Lower leg skin (tissue), 4 donors: Measurements from ENCODE around the gene AP2S1. TPM values are rescaled to one million over a fixed set of nuclear protein-coding genes. Genes with fewer than 3 reads are reported as not detected.
A peak's percentile ranks its signal among the peaks of the same experiment; 100 is the strongest.

Experiments
- DNase-seq, 2 donors: peaks; one replicate each; pipeline ENCODE4 v3.0.0-alpha.2; 2019; ENCODE audit warnings: low spot score in 2 of 2
- H3K4me3 ChIP-seq: fragments of 200-600 bp; sonication (generic); 2 replicates; pipeline ENCODE4 v1.5.1; 2017; ENCODE audit warnings: mild to moderate bottlenecking, low read depth; ENCODE audit not compliant: poor library complexity, severe bottlenecking
- CTCF ChIP-seq, 3 donors: fragments of 450-650 bp; IDR thresholded peaks; one replicate each; pipeline ENCODE4 v1.5.1; 2016; ENCODE audit warnings: antibody characterized with exemption in 3 of 3, mild to moderate bottlenecking in 3 of 3, moderate library complexity in 2 of 3
- POLR2A ChIP-seq, 2 donors: fragments of 450-650 bp; IDR thresholded peaks; one replicate each; pipeline ENCODE4 v1.6.1; 2016 to 2017; ENCODE audit warnings: antibody characterized with exemption in 2 of 2, mild to moderate bottlenecking in 1 of 2, moderate library complexity in 1 of 2
- WGBS, 2 donors: methylation state at CpG; one replicate each; pipeline ENCODE4 v1.1.5; 2018; 5-methylcytosine and 5-hydroxymethylcytosine counted together
- intact Hi-C: fragments of 100-400 bp; cut with DNase I; formaldehyde crosslinking; loops from one replicate; pipeline ENCODE4 v1.15.0; 2023; ENCODE audit warnings: low total_unique reads
- total RNA-seq, 4 donors: library from RNA; depleted of rRNA; stranded (reverse); fragments of >200 nt; gene quantifications; one replicate each; pipeline ENCODE4 v1.1.0, GENCODE V29; 2016

AP2S1 gene
- total RNA-seq, 4 donors from 2014 or later: 88.9 to 132 (median 114) TPM

- no peak overlapping the region for H3K4me3 ChIP-seq
- TF ChIP-seq CTCF (IDR thresholded peaks at IDR 0.05) (peak in 1 of 3 donors; percentile 56), POLR2A (IDR thresholded peaks at IDR 0.05) (no peak)
- 20% methylated on average over 13 of the region's 13 CpGs for WGBS, 2 donors
- intact Hi-C loops: loop anchor here (2.0 kb wide), 1 partner anchor 86 kb away; no protein-coding TSS in a partner anchor
- no peak for DNase-seq
These were observed 10.1 kb downstream of the AP2S1 start for GRCh38 chr19:46840498-46840942.

DNA sequence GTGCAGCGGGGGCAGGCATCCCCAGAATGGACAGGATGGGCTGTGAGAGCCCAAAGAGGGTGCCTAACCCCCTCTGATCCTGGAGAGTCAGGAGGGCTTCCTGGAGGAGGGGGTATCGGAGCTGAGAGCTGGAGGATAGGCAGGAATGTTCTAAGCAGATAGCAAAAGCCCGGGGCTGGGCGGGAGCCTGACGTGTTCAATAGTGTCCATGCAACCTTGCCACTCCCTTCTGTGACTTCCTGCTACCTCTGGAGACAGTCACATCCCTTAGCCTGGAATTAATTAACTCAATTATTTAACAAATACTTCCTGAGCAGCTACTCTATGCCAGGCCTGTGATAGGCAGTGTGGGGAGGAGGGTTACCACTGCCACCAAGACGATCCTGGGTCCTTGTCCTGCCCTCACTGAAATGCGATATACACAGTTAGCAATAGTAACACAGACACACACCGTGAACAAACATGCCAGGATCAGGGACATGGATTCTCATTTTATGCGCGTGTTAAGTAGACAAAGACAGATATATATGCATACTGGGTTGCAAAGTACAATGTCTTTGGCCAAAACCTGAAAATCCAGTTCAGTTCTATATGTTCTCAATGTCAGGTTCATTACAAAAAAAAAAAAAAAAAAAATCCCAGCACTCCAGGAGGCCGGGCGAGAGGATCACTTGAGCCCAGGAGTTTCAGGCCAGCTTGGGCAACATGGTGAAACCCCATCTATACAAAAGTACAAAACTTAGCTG, 10.7 kb downstream of the AP2S1 start:
- TF ChIP-seq CTCF (IDR thresholded peaks at IDR 0.05) (no peak), POLR2A (IDR thresholded peaks at IDR 0.05) (no peak)
- intact Hi-C loops: loop anchor here (2.0 kb wide), 1 partner anchor 85 kb away; no protein-coding TSS in a partner anchor
- 55 to 60% methylated on average over 12 of the region's 12 CpGs for WGBS, 2 donors
- DNase-seq: no peak
- no peak overlapping the region for H3K4me3 ChIP-seq

DNA sequence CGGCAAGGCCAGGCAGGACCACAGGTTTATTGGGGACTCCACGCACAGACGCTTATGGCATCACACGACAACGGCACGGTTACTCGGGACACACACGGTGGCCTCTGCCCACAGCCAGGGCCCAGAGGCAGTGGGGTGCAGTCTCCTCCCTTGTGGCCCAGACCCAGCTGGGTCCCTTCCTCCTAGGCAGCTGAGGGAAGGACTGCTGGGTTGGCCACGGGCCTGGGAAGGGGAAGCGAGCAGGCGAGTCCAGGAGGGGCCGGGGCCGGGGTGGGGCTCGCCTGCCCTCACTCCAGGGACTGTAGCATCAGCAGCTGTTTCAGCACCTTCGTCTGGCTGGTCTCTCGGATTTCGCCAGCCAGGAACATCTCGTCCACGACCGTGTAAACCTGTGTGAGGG, 12.5 kb downstream of the AP2S1 start:
- DNase-seq: no peak
- TF ChIP-seq CTCF (IDR thresholded peaks at IDR 0.05): no peak
- no peak for TF ChIP-seq POLR2A (IDR thresholded peaks at IDR 0.05)
- no peak overlapping the region for H3K4me3 ChIP-seq
- intact Hi-C loops: no loop called here
- WGBS, 2 donors: 78 to 92% methylated on average over 18 of the region's 20 CpGs

DNA sequence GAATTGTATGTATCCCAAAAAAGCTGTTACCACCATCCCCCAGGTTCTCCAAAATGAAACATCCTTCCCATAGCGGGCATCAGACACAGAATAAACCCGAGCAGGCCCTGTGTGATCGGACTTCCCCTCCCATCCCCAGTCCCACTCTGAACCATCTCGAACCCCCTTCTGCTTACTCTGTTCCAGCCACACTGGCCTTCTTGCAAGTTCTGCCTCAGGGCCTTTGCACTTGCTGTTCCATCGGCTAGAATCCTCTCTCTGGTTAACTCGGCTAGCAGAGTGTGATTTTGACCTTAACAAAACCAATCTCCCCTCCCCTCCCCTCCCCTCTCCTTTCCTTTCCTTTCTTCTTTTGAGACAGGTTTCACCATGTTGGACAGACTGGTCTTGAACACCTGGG, 15.7 kb downstream of the AP2S1 start:
- no peak overlapping the region for H3K4me3 ChIP-seq
- no peak for TF ChIP-seq CTCF (IDR thresholded peaks at IDR 0.05)
- no peak for TF ChIP-seq POLR2A (IDR thresholded peaks at IDR 0.05)
- 96 to 97% methylated on average over 6 of the region's 6 CpGs for WGBS, 2 donors
- DNase-seq: no peak
- intact Hi-C loops: no loop called here

DNA sequence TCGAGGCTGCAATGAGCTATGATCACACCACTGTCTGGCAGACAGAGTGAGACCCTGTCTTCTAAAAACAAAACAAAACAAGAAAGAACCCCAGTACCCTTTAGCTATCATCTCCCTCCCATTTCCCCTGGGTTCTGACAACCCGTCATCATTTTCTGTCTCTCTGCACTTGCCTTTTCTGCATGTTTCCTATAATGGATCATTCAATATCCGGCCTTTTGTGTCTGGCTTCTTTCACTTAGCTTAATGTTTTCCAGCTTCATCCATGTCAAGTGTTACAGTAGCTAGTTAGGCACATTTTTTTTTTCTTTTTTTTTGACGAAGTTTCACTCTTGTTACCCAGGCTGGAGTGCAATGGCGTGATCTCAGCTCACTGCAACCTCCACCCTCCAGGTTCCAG, 16.5 kb downstream of the AP2S1 start:
- 67% methylated on average over 5 of the region's 5 CpGs for WGBS, 2 donors
- TF ChIP-seq CTCF (IDR thresholded peaks at IDR 0.05): no peak
- no peak for TF ChIP-seq POLR2A (IDR thresholded peaks at IDR 0.05)
- DNase-seq: no peak
- intact Hi-C loops: no loop called here
- H3K4me3 ChIP-seq: no peak overlapping the region
